SK-N-SH treated with all-trans-retinoic acid at 6 μM for 48 hours (cell line): ENCODE measurements around the gene CERS4.
A peak's percentile ranks its signal among the peaks of the same experiment; 100 is the strongest.

ENCODE experiments used
- ATAC-seq: fragments of 200-7000 bp; cut with Tn5 transposase; 3 replicates; pipeline ENCODE4 v1.9.1; 2020; ENCODE audit warnings: mild to moderate bottlenecking, moderate library complexity
- ARNTL ChIP-seq: fragments of 450-650 bp; formaldehyde crosslinking; IDR thresholded peaks from 2 replicates; pipeline ENCODE4 v1.5.0; 2020; ENCODE audit warnings: low read depth, mild to moderate bottlenecking, moderate library complexity, borderline replicate concordance
- BACH2 ChIP-seq: fragments of 250-450 bp; sonication (Bioruptor Pico); IDR thresholded peaks from 2 replicates; pipeline ENCODE4 v1.9.0; 2021; ENCODE audit warnings: mild to moderate bottlenecking, borderline replicate concordance
- CSDC2 ChIP-seq: fragments of 250-450 bp; sonication (Bioruptor Pico); IDR thresholded peaks from 2 replicates; pipeline ENCODE4 v1.5.0; 2020; ENCODE audit warnings: mild to moderate bottlenecking, moderate library complexity
- ISL1 ChIP-seq: fragments of 250-450 bp; sonication (Bioruptor Pico); IDR thresholded peaks from 2 replicates; pipeline ENCODE4 v2.1.2; 2022; ENCODE audit warnings: mild to moderate bottlenecking, moderate library complexity
- OSR1 ChIP-seq: fragments of 250-450 bp; sonication (Bioruptor Pico); IDR thresholded peaks from 2 replicates; pipeline ENCODE4 v1.8.0; 2022; ENCODE audit warnings: moderate library complexity, mild to moderate bottlenecking, inconsistent platforms
- RARB ChIP-seq: fragments of 250-450 bp; sonication (Bioruptor Pico); IDR thresholded peaks from 2 replicates; pipeline ENCODE4 v1.8.0; 2021; ENCODE audit warnings: mild to moderate bottlenecking, moderate library complexity
- SNAI2 ChIP-seq: fragments of 250-450 bp; sonication (Bioruptor Pico); IDR thresholded peaks from 2 replicates; pipeline ENCODE4 v1.5.0; 2020; ENCODE audit warnings: mild to moderate bottlenecking, moderate library complexity
- TCF4 ChIP-seq: fragments of 250-450 bp; sonication (Bioruptor Pico); IDR thresholded peaks from 2 replicates; pipeline ENCODE4 v1.8.0; 2021; ENCODE audit warnings: mild to moderate bottlenecking, moderate library complexity, borderline replicate concordance
- TOX ChIP-seq: fragments of 250-450 bp; sonication (Bioruptor Pico); IDR thresholded peaks from 2 replicates; pipeline ENCODE4 v1.8.0; 2021; ENCODE audit warnings: mild to moderate bottlenecking, moderate library complexity, borderline replicate concordance
- ZC3H10 ChIP-seq: fragments of 250-450 bp; sonication (Bioruptor Pico); IDR thresholded peaks from 2 replicates; pipeline ENCODE4 v1.5.1; 2021; ENCODE audit warnings: mild to moderate bottlenecking, moderate library complexity
- ZFP3 ChIP-seq: fragments of 250-450 bp; sonication (Bioruptor Pico); IDR thresholded peaks from 2 replicates; pipeline ENCODE4 v1.5.0; 2020; ENCODE audit warnings: mild to moderate bottlenecking, moderate library complexity
- ZFP30 ChIP-seq: fragments of 450-650 bp; formaldehyde crosslinking; IDR thresholded peaks from 2 replicates; pipeline ENCODE4 v1.5.0; 2022; ENCODE audit warnings: mild to moderate bottlenecking, moderate library complexity
- ZNF565 ChIP-seq: fragments of 450-650 bp; formaldehyde crosslinking; conservative IDR thresholded peaks from 2 replicates; pipeline ENCODE4 v1.5.0; 2020; ENCODE audit warnings: low read depth, mild to moderate bottlenecking, moderate library complexity
- ZNF70 ChIP-seq: fragments of 450-650 bp; formaldehyde crosslinking; IDR thresholded peaks from 2 replicates; pipeline ENCODE4 v1.5.0; 2020; ENCODE audit warnings: mild to moderate bottlenecking, moderate library complexity
- ZNF8 ChIP-seq: fragments of 450-650 bp; formaldehyde crosslinking; IDR thresholded peaks from 2 replicates; pipeline ENCODE4 v1.5.0; 2020; ENCODE audit warnings: mild to moderate bottlenecking, moderate library complexity
- TF ChIP-seq, protein P1 (sequence below): fragments of 250-450 bp; sonication (Bioruptor Pico); IDR thresholded peaks from 2 replicates; pipeline ENCODE4 v1.5.0; 2020; ENCODE audit warnings: mild to moderate bottlenecking, moderate library complexity
- TF ChIP-seq, protein P2 (sequence below): fragments of 250-450 bp; sonication (Bioruptor Pico); IDR thresholded peaks from 2 replicates; pipeline ENCODE4 v1.8.0; 2020; ENCODE audit warnings: mild to moderate bottlenecking, moderate library complexity, borderline replicate concordance
- TF ChIP-seq, protein P3 (sequence below): fragments of 250-450 bp; sonication (Bioruptor Pico); IDR thresholded peaks from 2 replicates; pipeline ENCODE4 v1.8.0; 2021; ENCODE audit warnings: low read depth, mild to moderate bottlenecking, moderate library complexity, borderline replicate concordance
- TF ChIP-seq, protein P4 (sequence below): fragments of 250-450 bp; sonication (Bioruptor Pico); IDR thresholded peaks from 2 replicates; pipeline ENCODE4 v1.5.1; 2020; ENCODE audit warnings: low read depth, mild to moderate bottlenecking, moderate library complexity
- TF ChIP-seq, protein P5 (sequence below): fragments of 250-450 bp; sonication (Bioruptor Pico); IDR thresholded peaks from 2 replicates; pipeline ENCODE4 v1.5.1; 2021; ENCODE audit warnings: mild to moderate bottlenecking, moderate library complexity

Gene CERS4

DNA sequence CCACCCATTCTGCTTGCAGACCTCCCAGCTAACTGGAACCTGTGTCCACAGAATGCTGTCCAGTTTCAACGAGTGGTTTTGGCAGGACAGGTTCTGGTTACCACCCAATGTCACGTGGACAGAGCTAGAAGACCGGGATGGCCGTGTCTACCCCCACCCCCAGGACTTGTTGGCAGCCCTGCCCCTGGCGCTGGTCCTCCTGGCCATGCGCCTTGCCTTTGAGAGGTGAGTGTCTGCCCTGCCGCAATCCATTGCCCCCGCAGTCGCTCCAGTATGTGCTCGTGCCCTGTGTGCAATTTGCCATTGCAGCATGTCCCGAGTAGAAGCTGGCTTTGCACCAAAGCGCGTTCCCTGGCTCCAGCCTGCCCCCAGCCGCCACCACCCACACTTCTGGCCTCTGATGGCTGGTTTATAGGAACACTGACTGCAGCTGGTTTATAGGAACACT, 41.9 kb downstream of the CERS4 start (continued):
- TF ChIP-seq, protein P1, sequence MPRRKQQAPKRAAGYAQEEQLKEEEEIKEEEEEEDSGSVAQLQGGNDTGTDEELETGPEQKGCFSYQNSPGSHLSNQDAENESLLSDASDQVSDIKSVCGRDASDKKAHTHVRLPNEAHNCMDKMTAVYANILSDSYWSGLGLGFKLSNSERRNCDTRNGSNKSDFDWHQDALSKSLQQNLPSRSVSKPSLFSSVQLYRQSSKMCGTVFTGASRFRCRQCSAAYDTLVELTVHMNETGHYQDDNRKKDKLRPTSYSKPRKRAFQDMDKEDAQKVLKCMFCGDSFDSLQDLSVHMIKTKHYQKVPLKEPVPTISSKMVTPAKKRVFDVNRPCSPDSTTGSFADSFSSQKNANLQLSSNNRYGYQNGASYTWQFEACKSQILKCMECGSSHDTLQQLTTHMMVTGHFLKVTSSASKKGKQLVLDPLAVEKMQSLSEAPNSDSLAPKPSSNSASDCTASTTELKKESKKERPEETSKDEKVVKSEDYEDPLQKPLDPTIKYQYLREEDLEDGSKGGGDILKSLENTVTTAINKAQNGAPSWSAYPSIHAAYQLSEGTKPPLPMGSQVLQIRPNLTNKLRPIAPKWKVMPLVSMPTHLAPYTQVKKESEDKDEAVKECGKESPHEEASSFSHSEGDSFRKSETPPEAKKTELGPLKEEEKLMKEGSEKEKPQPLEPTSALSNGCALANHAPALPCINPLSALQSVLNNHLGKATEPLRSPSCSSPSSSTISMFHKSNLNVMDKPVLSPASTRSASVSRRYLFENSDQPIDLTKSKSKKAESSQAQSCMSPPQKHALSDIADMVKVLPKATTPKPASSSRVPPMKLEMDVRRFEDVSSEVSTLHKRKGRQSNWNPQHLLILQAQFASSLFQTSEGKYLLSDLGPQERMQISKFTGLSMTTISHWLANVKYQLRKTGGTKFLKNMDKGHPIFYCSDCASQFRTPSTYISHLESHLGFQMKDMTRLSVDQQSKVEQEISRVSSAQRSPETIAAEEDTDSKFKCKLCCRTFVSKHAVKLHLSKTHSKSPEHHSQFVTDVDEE (CRISPR knock-in tag): no peak

DNA sequence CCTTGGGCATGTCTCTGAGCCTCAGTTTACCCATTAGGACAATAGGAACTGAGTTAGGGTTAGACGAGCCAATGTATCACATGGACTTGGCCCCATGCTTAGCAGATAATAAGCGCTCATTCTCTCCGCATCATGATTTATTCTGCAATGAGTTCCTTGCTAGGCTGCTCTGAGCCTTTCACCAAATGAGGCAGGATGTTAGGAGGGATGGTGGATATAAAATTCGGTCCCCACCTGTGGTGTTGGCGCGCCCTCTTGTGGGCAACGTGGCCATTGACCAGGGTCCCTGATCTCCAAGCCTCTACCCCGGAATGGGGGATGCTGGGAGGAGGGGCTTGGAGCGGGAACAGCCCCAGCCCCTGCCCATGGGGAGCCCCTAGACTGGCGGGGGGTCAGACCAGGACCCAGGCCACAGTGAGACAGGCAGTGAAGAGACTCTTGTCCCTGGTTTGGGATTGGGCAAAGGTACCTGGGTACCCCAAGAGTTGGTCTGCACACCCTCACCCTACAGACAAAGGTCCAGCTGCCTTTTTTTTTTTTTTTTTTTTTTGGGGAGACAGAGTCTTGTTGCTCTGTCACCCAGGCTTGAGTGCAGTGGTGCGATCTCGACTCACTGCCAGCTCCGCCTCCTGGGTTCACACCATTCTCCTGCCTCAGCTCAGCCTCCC, 43.9 kb downstream of the CERS4 start:
- peak; percentile 97 for ATAC-seq
- TF ChIP-seq ZNF70 (CRISPR knock-in tag): no peak
- no peak for TF ChIP-seq RARB
- TF ChIP-seq ISL1: no peak
- TF ChIP-seq, protein P2, sequence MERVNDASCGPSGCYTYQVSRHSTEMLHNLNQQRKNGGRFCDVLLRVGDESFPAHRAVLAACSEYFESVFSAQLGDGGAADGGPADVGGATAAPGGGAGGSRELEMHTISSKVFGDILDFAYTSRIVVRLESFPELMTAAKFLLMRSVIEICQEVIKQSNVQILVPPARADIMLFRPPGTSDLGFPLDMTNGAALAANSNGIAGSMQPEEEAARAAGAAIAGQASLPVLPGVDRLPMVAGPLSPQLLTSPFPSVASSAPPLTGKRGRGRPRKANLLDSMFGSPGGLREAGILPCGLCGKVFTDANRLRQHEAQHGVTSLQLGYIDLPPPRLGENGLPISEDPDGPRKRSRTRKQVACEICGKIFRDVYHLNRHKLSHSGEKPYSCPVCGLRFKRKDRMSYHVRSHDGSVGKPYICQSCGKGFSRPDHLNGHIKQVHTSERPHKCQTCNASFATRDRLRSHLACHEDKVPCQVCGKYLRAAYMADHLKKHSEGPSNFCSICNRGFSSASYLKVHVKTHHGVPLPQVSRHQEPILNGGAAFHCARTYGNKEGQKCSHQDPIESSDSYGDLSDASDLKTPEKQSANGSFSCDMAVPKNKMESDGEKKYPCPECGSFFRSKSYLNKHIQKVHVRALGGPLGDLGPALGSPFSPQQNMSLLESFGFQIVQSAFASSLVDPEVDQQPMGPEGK (CRISPR knock-in tag): no peak
- TF ChIP-seq, protein P1 (CRISPR knock-in tag): no peak
- TF ChIP-seq ZFP30 (CRISPR knock-in tag): no peak
- TF ChIP-seq, protein P3, sequence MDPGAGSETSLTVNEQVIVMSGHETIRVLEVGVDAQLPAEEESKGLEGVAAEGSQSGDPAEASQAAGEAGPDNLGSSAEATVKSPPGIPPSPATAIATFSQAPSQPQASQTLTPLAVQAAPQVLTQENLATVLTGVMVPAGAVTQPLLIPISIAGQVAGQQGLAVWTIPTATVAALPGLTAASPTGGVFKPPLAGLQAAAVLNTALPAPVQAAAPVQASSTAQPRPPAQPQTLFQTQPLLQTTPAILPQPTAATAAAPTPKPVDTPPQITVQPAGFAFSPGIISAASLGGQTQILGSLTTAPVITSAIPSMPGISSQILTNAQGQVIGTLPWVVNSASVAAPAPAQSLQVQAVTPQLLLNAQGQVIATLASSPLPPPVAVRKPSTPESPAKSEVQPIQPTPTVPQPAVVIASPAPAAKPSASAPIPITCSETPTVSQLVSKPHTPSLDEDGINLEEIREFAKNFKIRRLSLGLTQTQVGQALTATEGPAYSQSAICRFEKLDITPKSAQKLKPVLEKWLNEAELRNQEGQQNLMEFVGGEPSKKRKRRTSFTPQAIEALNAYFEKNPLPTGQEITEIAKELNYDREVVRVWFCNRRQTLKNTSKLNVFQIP (CRISPR knock-in tag): no peak
- no peak for TF ChIP-seq ZNF565 (CRISPR knock-in tag)
- TF ChIP-seq OSR1: no peak
- no peak for TF ChIP-seq ARNTL
- TF ChIP-seq, protein P4, sequence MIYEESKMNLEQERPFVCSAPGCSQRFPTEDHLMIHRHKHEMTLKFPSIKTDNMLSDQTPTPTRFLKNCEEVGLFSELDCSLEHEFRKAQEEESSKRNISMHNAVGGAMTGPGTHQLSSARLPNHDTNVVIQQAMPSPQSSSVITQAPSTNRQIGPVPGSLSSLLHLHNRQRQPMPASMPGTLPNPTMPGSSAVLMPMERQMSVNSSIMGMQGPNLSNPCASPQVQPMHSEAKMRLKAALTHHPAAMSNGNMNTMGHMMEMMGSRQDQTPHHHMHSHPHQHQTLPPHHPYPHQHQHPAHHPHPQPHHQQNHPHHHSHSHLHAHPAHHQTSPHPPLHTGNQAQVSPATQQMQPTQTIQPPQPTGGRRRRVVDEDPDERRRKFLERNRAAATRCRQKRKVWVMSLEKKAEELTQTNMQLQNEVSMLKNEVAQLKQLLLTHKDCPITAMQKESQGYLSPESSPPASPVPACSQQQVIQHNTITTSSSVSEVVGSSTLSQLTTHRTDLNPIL (CRISPR knock-in tag): no peak
- TF ChIP-seq ZC3H10 (CRISPR knock-in tag): no peak
- no peak for TF ChIP-seq SNAI2 (CRISPR knock-in tag)
- TF ChIP-seq TOX (CRISPR knock-in tag): no peak
- no peak for TF ChIP-seq TCF4
- no peak for TF ChIP-seq CSDC2 (CRISPR knock-in tag)
- TF ChIP-seq BACH2 (CRISPR knock-in tag): no peak
- TF ChIP-seq, protein P5, sequence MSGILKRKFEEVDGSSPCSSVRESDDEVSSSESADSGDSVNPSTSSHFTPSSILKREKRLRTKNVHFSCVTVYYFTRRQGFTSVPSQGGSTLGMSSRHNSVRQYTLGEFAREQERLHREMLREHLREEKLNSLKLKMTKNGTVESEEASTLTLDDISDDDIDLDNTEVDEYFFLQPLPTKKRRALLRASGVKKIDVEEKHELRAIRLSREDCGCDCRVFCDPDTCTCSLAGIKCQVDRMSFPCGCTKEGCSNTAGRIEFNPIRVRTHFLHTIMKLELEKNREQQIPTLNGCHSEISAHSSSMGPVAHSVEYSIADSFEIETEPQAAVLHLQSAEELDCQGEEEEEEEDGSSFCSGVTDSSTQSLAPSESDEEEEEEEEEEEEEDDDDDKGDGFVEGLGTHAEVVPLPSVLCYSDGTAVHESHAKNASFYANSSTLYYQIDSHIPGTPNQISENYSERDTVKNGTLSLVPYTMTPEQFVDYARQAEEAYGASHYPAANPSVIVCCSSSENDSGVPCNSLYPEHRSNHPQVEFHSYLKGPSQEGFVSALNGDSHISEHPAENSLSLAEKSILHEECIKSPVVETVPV (CRISPR knock-in tag): no peak
- no peak for TF ChIP-seq ZFP3 (CRISPR knock-in tag)
- TF ChIP-seq ZNF8 (CRISPR knock-in tag): no peak
- TF ChIP-seq, all 23 proteins: peak for 0
